H9 (cell line): ENCODE results near the gene KCNS3. TPM values are rescaled to one million over a fixed set of nuclear protein-coding genes. Genes with fewer than 3 reads are reported as not detected.
A peak's percentile ranks its signal among the peaks of the same experiment; 100 is the strongest.

ENCODE experiments used
- DNase-seq: peaks from one replicate; pipeline ENCODE4 v3.0.0-alpha.2; 2017
- H2AFZ ChIP-seq: one replicate; pipeline ENCODE4 v1.6.1; 2013; ENCODE audit warnings: mild to moderate bottlenecking, low read length, control low read depth, moderate library complexity
- H2AK5ac ChIP-seq: 2 replicates; pipeline ENCODE4 v1.6.1; 2013; ENCODE audit warnings: low read length, control low read depth, mixed read lengths; ENCODE audit not compliant: insufficient read length
- H2BK120ac ChIP-seq: one replicate; pipeline ENCODE4 v1.6.1; 2013; ENCODE audit warnings: low read depth, mild to moderate bottlenecking, low read length, control low read depth, inconsistent platforms; ENCODE audit not compliant: poor library complexity, severe bottlenecking
- H2BK12ac ChIP-seq: 2 replicates; pipeline ENCODE4 v1.6.1; 2013; ENCODE audit warnings: low read length, control low read depth, mixed read lengths, low read depth; ENCODE audit not compliant: insufficient read length
- H2BK15ac ChIP-seq: 2 replicates; pipeline ENCODE4 v1.6.1; 2013; ENCODE audit warnings: low read depth, low read length, control low read depth
- H2BK20ac ChIP-seq: one replicate; pipeline ENCODE4 v1.6.1; 2013; ENCODE audit warnings: low read depth, mild to moderate bottlenecking, low read length, control low read depth, inconsistent platforms; ENCODE audit not compliant: poor library complexity, severe bottlenecking
- H2BK5ac ChIP-seq: 2 replicates; pipeline ENCODE4 v1.6.1; 2013; ENCODE audit warnings: low read length, control low read depth, mixed read lengths; ENCODE audit not compliant: insufficient read length
- H3K14ac ChIP-seq: 2 replicates; pipeline ENCODE4 v1.6.1; 2013; ENCODE audit warnings: low read length, control low read depth; ENCODE audit not compliant: insufficient read depth
- H3K18ac ChIP-seq: 2 replicates; pipeline ENCODE4 v1.6.1; 2013; ENCODE audit warnings: low read depth, mild to moderate bottlenecking, mixed read lengths, low read length, control low read depth; ENCODE audit not compliant: insufficient read length
- H3K23ac ChIP-seq: 2 replicates; pipeline ENCODE4 v1.6.1; 2013; ENCODE audit warnings: low read length, control low read depth, mixed read lengths, low read depth; ENCODE audit not compliant: insufficient read length
- H3K23me2 ChIP-seq: 2 replicates; pipeline ENCODE4 v1.6.1; 2013; ENCODE audit warnings: low read depth, mild to moderate bottlenecking, mixed read lengths, low read length, control low read depth; ENCODE audit not compliant: insufficient read length, poor library complexity, severe bottlenecking
- H3K27ac ChIP-seq: 2 replicates; pipeline ENCODE4 v1.5.1; 2013; ENCODE audit warnings: low read length, control low read depth, mixed read lengths, low read depth; ENCODE audit not compliant: insufficient read length
- H3K27me3 ChIP-seq: 2 replicates; pipeline ENCODE4 v1.6.1; 2013; ENCODE audit warnings: low read length, control low read depth, inconsistent platforms; ENCODE audit not compliant: insufficient read depth
- H3K4ac ChIP-seq: 2 replicates; pipeline ENCODE4 v1.6.1; 2013; ENCODE audit warnings: low read depth, mild to moderate bottlenecking, control low read depth, inconsistent platforms, low read length, moderate library complexity
- H3K4me1 ChIP-seq: 2 replicates; pipeline ENCODE4 v1.6.1; 2013; ENCODE audit warnings: low read length, control low read depth, inconsistent platforms; ENCODE audit not compliant: insufficient read depth
- H3K4me2 ChIP-seq: 2 replicates; pipeline ENCODE4 v1.6.1; 2013; ENCODE audit warnings: low read length, control low read depth, mixed read lengths; ENCODE audit not compliant: insufficient read length, insufficient read depth
- H3K56ac ChIP-seq: 2 replicates; pipeline ENCODE4 v1.6.1; 2013; ENCODE audit warnings: low read depth, mild to moderate bottlenecking, mixed read lengths, low read length, control low read depth; ENCODE audit not compliant: insufficient read length
- H3K79me1 ChIP-seq: 2 replicates; pipeline ENCODE4 v1.6.1; 2013; ENCODE audit warnings: low read depth, mild to moderate bottlenecking, moderate library complexity, low read length, control low read depth, inconsistent platforms; ENCODE audit not compliant: insufficient read depth, poor library complexity, severe bottlenecking
- H3K79me2 ChIP-seq: 2 replicates; pipeline ENCODE4 v1.6.1; 2013; ENCODE audit warnings: low read length, control low read depth, inconsistent platforms; ENCODE audit not compliant: insufficient read depth
- H3K9ac ChIP-seq: 2 replicates; pipeline ENCODE4 v1.6.1; 2013; ENCODE audit warnings: low read length, control low read depth, mixed read lengths; ENCODE audit not compliant: insufficient read length; ENCODE audit errors: extremely low read depth
- H3K9me3 ChIP-seq: one replicate; pipeline ENCODE4 v1.6.1; 2013; ENCODE audit warnings: low read depth, low read length, inconsistent platforms; ENCODE audit not compliant: control insufficient read depth
- H3T11ph ChIP-seq: one replicate; pipeline ENCODE4 v1.6.1; 2013; ENCODE audit warnings: mild to moderate bottlenecking, low read length, control low read depth, inconsistent platforms
- H4K20me1 ChIP-seq: one replicate; pipeline ENCODE4 v1.6.1; 2013; ENCODE audit not compliant: control insufficient read depth, insufficient read length, insufficient read depth
- H4K5ac ChIP-seq: 2 replicates; pipeline ENCODE4 v1.6.1; 2013; ENCODE audit warnings: low read depth, mild to moderate bottlenecking, mixed read lengths, low read length, control low read depth; ENCODE audit not compliant: insufficient read length
- H4K8ac ChIP-seq: replicated peaks from 2 replicates; pipeline ENCODE4 v1.6.1; 2013; ENCODE audit warnings: low read length, control low read depth, mixed read lengths, low read depth; ENCODE audit not compliant: insufficient read length
- H4K91ac ChIP-seq: 2 replicates; pipeline ENCODE4 v1.6.1; 2013; ENCODE audit warnings: low read depth, mild to moderate bottlenecking, moderate library complexity, mixed read lengths, low read length, control low read depth; ENCODE audit not compliant: insufficient read length
- H3K27ac Mint-ChIP-seq, 3 experiments: 2 replicates in 2 of 3; 3 replicates in 1 of 3; pipeline ENCODE4 v1.8.0; 2020 to 2021; ENCODE audit warnings: mixed read lengths in 3 of 3, mild to moderate bottlenecking in 1 of 3, moderate library complexity in 1 of 3
- H3K27me3 Mint-ChIP-seq: 2 replicates; pipeline ENCODE4 v1.8.0; 2021; ENCODE audit warnings: low read depth, mild to moderate bottlenecking, moderate library complexity, mixed read lengths
- H3K36me3 Mint-ChIP-seq, 3 experiments: 2 replicates in 2 of 3; 3 replicates in 1 of 3; pipeline ENCODE4 v1.8.0; 2020 to 2021; ENCODE audit warnings: low read depth in 3 of 3, mixed read lengths in 3 of 3; ENCODE audit not compliant: insufficient read depth in 1 of 3
- H3K4me1 Mint-ChIP-seq, 2 experiments: 2 replicates each; pipeline ENCODE4 v1.8.0; 2020; ENCODE audit warnings: mixed read lengths in 2 of 2
- H3K4me3 Mint-ChIP-seq, 2 experiments: 2 replicates in 1 of 2; 3 replicates in 1 of 2; pipeline ENCODE4 v1.8.0; 2020 to 2021; ENCODE audit warnings: mild to moderate bottlenecking in 2 of 2, mixed read lengths in 2 of 2, moderate library complexity in 1 of 2
- H3K9me3 Mint-ChIP-seq, 2 experiments: 2 replicates in 1 of 2; 3 replicates in 1 of 2; pipeline ENCODE4 v1.8.0; 2020; ENCODE audit warnings: mild to moderate bottlenecking in 2 of 2, mixed read lengths in 2 of 2, moderate library complexity in 1 of 2
- CTCF ChIP-seq: fragments of 200-600 bp; sonication (generic); conservative IDR thresholded peaks from 3 replicates; pipeline ENCODE4 v1.8.0; 2021; ENCODE audit warnings: antibody characterized with exemption, mild to moderate bottlenecking
- WGBS: extraction: QIAGEN DNeasy Blood & Tissue Kit; methylation state at CpG from one replicate; pipeline ENCODE4 v1.1.7; 2013; ENCODE audit warnings: missing lambda C conversion rate, low lambda C conversion rate, mixed read lengths; ENCODE audit not compliant: insufficient read length; ENCODE audit errors: extremely low coverage; 5-methylcytosine and 5-hydroxymethylcytosine counted together
- total RNA-seq: library from RNA; stranded (reverse); gene quantifications from 2 replicates; pipeline ENCODE4 v1.2.1, GENCODE V29; 2021

KCNS3 gene
- total RNA-seq, 1 experiment from 2014 or later, result 8.0 TPM

- Histone ChIP-seq H2AFZ (no peak overlapping the region), H2BK5ac (no peak overlapping the region), H2AK5ac (no peak overlapping the region), H3T11ph (no peak overlapping the region), H3K4ac (no peak overlapping the region; the same call in 1 of the 2 replicates), H3K18ac (peak overlapping the region; percentile 17), H3K4me1 (peaks cover 6% of the 10 kb centered on the region; the same call in 1 of the 2 replicates), H3K14ac (peak overlapping the region; percentile 72), H3K56ac (no peak overlapping the region), H3K79me1 (peaks cover 8% of the 10 kb centered on the region), H2BK12ac (no peak overlapping the region), H2BK20ac (peak overlapping the region; percentile 78), H3K79me2 (peaks cover 4% of the 10 kb centered on the region; the same call in 1 of the 2 replicates), H2BK15ac (no peak overlapping the region), H3K27ac (no peak overlapping the region), H3K4me2 (no peak overlapping the region), H4K8ac (no peak overlapping the region), H3K23me2 (no peaks in the 10 kb centered on the region), H3K9ac (no peak overlapping the region), H2BK120ac (peak overlapping the region; percentile 48), H4K20me1 (peaks cover 2% of the 10 kb centered on the region), H4K5ac (no peak overlapping the region), H4K91ac (peak overlapping the region; percentile 48), H3K23ac (no peak overlapping the region), H3K27me3 (no peaks in the 10 kb centered on the region), H3K9me3 (no peaks in the 10 kb centered on the region)
- Mint-ChIP-seq H3K27ac (peak overlapping the region; percentile 84 to 92 (median 90)), H3K27me3 (no peaks in the 10 kb centered on the region; the same call in 1 of the 2 replicates), H3K36me3 (peaks cover 3 to 38% (median 23%) of the 10 kb centered on the region in 3 experiments; a peak in 6 of 7 replicates), H3K9me3 (peaks cover 15 to 32% of the 10 kb centered on the region in 2 experiments), H3K4me1 (peaks cover 30% of the 10 kb centered on the region in 2 experiments), H3K4me3 (peak overlapping the region in 1 of 2 experiments; percentile 50; a peak in 2 of 5 replicates)
- DNase-seq, result peak; percentile 64
- no peak for TF ChIP-seq CTCF
- no CpG with 5 or more reads among the region's 10 CpGs for WGBS
Observed at GRCh38 chr2:17892770-17893534, 14.5 kb downstream of the KCNS3 start.
